ENCODE results near the gene NPTXR.
"Not testable (repeated sequence)": the region's sequence is repeated elsewhere in the genome, so short reads cannot be mapped to it uniquely, and the experiment has no call there.

The NPTXR gene

DNA sequence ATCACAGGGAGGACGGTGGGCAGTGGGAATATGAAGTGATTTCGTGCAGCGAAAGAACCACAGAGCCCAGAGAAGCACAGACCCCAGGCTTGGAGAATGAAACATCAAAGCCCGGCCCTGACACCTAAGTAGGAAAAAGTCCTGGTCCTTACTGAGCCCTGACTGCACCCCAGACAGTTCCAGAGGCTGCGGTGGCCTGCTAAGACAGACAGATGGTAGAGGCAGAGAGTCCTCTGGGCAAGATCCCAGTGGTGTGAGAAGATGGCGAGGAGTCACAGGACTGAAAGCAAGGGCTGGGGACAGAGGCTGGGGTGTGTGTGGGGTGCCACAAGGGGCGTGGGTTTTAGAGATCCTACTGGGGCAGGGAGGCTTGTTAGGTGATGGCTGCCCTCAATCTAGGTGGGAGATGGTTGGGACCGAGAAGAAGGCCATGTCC lies 24.5 kb upstream of the NPTXR start:
- DNase-seq, result no peak

DNA sequence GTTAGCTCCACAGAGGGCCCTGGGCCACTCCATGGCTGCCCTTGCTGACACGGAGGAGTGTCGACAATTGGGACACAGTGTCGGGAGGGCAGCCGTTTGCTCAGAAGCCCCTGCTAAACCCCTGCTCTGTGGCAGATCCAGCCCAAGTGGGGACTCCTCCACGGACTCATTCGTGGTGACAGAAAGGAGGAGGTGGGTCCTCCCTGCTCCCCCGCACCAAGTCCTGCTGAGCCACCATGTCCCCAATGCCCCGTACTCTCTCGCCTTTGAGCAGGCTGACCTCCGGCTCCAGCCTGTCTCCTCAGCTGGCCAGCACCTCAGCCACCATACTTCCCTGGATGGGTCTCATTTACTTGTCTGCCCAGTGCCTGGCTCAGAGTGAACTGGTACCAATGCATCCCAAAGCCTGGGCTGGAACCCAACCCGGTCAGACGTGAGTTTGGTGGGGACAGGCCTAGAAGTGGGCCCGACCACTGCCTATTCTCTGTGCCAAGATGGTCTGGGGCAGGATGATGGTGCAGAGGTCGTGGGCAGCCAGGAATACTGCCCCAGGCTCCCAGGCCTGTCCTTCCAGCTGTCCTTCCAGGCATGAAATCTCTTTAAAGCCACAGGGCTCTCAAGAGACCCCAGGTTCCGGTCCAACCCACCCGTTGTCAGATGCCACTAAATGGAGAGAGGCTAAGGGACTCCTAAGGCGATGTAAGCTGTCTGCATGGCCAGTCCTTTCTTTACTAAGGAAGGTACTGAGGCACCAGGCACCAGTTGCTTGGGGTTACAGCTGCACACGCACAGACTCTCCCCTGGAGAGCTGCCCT lies 23.9 kb upstream of the NPTXR start:
- no peak for DNase-seq

DNA sequence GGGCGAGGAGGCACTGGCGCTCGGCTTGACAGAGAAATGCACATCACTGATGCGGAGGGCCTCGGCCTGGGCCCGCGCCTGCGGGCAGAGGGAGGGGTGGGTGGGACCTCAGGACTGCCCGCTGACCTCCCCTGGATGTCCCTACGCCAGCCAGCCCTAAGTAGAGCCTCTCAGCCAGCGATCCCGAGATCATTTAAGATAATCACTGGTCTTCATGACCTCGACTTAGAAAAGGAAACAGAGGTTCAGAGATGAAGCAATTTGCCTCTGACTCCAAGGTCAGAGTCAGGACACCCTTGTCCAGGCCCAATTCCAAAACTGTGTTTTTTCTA lies 23.3 kb upstream of the NPTXR start:
- DNase-seq, result no peak

- DNase-seq, result peak; percentile 39
These were observed 22.7 kb upstream of the NPTXR start for GRCh38 chr22:38866399-38867123.

DNA sequence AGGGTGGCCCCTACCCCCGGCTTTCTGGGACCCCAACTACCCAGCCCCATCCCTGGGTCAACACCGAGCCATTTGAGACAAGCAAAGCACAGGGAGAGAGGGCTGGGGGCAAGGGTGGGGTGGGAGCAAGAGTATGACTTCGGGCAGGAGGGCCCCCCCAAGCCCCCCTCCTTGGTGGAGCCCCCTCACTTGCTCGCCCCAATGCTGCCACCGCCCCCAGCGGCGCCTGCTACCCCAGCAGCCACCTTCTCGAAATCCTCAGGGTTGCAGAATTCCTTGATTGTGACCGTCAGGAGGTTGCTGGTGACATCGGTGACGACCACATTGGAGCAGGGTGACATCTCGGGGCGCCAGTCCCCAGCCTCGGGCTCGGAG lies 22.2 kb upstream of the NPTXR start:
- no peak for DNase-seq

DNA sequence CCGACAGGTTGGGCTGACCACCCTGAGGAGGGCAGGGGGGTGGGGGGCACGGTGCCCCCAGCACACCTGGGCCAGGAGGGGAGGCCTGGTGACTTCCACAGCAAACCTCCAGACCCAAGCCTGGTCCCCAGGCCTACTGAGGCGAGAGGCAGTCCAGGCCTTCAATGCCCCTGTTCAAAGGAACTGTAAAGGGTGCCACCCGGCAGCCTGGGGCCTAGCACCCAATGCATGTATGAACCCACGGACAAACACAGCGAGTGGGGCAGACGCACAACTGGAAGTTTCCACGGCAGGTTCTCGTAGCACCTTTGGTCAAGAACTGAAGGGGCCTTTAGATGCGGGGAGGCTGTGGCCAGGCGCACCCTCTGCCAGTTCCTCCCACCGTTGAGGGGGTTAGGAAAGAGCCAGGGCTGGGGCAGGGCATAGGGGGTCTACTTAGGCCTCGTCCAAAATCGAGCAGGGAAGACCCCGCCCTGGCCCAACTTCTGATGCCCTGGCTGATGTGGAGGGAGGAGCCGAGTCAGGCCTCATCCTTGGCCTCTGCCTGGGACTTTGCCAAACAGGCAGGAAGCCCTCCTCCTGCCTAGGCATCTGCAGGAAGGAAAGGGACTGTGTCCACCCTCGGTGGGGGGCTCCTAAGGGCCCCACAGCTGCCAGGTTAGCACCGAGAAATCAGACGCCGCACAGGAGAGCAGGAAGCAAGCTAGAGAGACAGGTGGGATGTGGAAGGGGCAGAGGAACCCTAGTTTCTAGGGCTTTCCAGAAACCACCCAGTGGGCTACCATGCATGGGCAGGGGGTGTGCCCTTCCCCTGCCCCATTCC lies 21.6 kb upstream of the NPTXR start:
- DNase-seq, result peak; percentile 9

DNA sequence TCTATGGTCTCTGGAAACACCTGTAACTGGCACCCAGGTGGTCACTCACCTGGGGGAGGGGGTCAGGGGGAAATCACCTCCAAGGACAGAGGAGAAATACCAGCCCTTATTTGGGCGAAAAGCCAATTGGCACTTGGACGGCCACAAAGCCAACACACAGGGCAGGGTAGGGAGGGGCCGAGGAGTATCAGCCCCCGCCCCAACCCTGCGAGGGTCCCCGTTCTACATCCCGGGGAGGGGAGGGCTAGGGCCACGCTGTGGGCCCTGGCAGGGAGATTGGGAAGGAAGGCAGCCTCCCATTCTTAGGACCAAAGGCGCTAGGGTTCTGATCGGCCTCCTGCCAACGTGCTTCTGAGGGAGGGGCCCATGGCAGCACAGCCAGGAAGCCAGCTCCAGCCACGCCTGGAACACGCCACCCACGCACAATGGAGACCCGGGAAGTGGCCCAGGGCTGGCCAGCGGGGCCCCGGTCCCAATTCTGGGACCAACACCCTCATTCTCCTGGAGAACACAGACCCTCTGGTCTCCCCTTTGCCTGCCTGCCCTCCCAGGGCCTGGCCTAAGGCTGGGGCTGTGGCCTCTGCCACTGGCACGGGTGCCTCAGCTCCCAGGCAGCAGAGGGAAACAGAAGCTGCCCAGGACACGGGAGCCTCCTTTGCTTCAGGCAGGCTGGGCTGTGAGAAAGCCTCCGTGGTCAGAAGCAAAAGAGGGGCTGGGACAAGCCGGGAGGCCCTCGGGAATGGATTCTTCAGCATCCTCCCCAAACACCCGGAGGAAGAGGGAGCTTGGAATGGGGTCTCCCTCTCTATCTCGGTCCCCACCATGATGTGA lies 20.7 kb upstream of the NPTXR start:
- DNase-seq, result peak; percentile 14

GRCh38 chr22:38863531-38864131 lies 19.8 kb upstream of the NPTXR start:
- DNase-seq, result peak; percentile 8

GRCh38 chr22:38862375-38863329 lies 18.8 kb upstream of the NPTXR start:
- DNase-seq, result peak; percentile 31

DNA sequence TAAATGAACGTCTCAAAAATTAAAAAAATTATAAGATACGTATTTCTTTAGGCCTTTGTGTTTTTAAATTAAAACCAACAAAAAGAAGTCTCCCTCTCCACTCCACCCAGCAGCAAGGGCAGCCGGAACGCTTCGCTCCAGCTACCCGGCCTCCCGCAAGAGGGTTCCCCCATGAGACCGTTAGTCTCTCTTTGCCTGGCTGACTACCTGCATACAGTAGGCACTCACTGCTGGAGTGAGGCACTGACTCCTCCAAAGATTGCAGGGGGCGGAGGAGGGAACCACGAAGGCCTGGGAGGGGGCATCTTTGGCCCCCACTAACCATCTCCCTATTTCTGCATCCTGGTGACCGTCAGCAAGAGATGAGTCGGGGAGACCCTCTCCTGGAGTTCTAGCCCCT lies 18.1 kb upstream of the NPTXR start:
- peak; percentile 8 for DNase-seq

DNA sequence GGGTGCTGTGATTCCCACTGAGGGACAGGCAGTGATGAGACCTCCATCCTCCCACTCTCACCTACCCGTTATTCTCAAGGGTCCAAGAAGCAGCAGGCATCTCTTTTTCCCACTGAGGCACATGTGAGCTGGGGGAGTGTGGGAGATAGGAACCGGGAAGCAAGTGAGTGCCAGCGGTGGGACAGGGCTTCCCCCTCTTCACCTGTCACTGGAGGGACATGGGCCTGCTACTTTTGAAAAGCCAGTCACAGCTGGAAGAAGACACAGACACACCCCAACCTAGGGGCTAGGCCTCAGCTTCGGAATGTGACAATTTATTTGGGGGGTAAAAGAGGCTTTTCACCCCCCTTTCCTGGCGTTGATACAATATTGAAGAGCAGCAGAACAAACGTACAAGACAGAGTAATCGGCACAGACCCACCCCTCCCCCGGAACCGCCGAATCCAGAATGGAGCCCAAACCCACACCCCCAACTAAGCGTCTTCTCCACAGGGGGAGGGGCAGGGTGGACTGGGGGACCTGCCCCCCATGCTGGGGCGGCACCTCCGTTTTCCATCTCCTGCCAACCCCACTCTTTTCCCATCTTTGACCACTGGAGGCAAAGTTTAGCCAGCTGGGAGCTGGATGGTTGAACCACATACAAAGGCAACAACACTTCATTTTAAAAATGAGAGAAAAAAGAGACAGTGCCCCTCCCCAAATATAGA lies 17.5 kb upstream of the NPTXR start:
- peak; percentile 9 for DNase-seq

GRCh38 chr22:38860283-38861169 lies 16.7 kb upstream of the NPTXR start:
- DNase-seq, result peak; percentile 26

GRCh38 chr22:38859581-38860282 lies 15.9 kb upstream of the NPTXR start:
- peak; percentile 28 for DNase-seq

DNA sequence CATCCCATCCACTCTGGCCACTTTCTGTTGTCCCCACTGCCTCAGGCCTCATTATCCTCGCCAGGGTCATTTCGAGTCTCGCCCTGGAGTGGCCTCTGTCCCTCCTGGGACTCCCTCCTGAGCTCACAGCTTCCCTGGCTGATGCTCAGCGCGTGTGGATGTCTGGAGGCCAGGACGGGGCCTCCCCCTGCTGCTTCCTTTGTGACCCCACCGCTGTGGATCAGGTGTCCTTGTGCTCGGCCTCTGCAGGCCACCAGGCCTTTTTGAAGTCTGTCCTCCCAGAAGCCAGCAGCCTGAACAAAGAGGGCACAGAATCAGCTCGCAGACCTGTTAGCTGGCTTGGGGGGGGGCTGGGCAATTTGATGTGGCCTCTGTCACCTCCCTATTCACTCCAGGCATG lies 14.7 kb upstream of the NPTXR start:
- DNase-seq, result no peak

- DNase-seq, result not testable (repeated sequence)
These were observed 10.6 kb upstream of the NPTXR start for GRCh38 chr22:38854476-38854875.

- DNase-seq, result not testable (repeated sequence)
These were observed 10.1 kb upstream of the NPTXR start for GRCh38 chr22:38853883-38854282.

DNA sequence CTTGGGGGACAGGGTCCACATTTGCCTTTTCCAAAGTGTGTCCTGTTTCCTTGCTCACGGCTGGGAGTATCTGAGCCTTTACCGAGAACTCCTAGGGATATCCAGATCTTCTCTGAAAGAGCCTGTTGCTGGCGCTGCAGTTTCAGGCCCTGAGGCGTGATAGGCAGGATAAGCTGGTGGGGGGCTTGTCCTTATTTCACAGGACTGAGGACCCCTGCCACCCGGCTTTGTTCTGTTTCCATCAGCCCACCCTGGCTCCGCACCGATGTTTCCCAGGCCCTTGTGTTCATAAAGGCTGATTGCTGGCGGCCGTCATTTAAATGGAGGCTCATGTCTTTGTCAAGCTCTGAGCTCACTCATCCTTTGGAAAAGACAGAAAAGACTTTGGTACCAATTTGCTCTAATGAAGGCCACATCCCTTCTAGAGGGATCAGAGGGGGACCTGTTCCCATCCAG lies 9.4 kb upstream of the NPTXR start:
- peak; percentile 66 for DNase-seq

GRCh38 chr22:38852522-38852921 lies 8.7 kb upstream of the NPTXR start:
- DNase-seq, result no peak
